ENCODE measurements around the gene TJP3. TPM values are rescaled to one million over a fixed set of nuclear protein-coding genes. Genes with fewer than 3 reads are reported as not detected.

The TJP3 gene
- total and polyA plus RNA-seq, 4 donors: 18.4 to 57.8 (median 49.6) TPM

GRCh38 chr19:3736106-3736724 lies 28.0 kb downstream of the TJP3 start:
- ATAC-seq (ENCODE audit: insufficient read depth, low FRiP score): no peak
- peaks cover 0 to 3% (median 0%) of the 10 kb centered on the region in 4 donors for H3K9me3 ChIP-seq (ENCODE audit: control insufficient read depth in 4 of 4, insufficient read depth in 3 of 4, low read length in 3 of 4)
- H3K4me1 ChIP-seq (ENCODE audit: control insufficient read depth in 5 of 5, insufficient read depth in 5 of 5, low read length in 5 of 5): no peaks in the 10 kb centered on the region
- TF ChIP-seq CTCF (IDR thresholded peaks at IDR 0.05; ENCODE audit: control extremely low read depth, extremely low read depth): no peak
- no peak for DNase-seq
- H3K36me3 ChIP-seq (ENCODE audit: control insufficient read depth in 4 of 4, insufficient read depth in 4 of 4, low read length in 4 of 4): peaks cover 0 to 1% (median 0%) of the 10 kb centered on the region in 4 donors
- no peak overlapping the region for H3K27ac ChIP-seq (ENCODE audit: low read depth in 1 of 2, low read length in 1 of 2)
- 87 to 88% methylated on average over 21 of the region's 21 CpGs for WGBS, 2 donors
- no peaks in the 10 kb centered on the region for H3K27me3 ChIP-seq (ENCODE audit: control insufficient read depth in 3 of 3, insufficient read depth in 3 of 3, low read length in 2 of 3)
- no peak overlapping the region for H3K9ac ChIP-seq (ENCODE audit: insufficient read depth in 1 of 2, low read length in 2 of 2)
- no peak overlapping the region for H3K4me3 ChIP-seq

- no peak for TF ChIP-seq CTCF (IDR thresholded peaks at IDR 0.05; ENCODE audit: control extremely low read depth, extremely low read depth)
- WGBS, 2 donors: 89 to 93% methylated on average over 10 of the region's 10 CpGs
- no peak for ATAC-seq (ENCODE audit: insufficient read depth, low FRiP score)
- H3K9me3 ChIP-seq (ENCODE audit: control insufficient read depth in 4 of 4, insufficient read depth in 3 of 4, low read length in 3 of 4): peaks cover 0 to 3% (median 0%) of the 10 kb centered on the region in 4 donors
- H3K27ac ChIP-seq (ENCODE audit: low read depth in 1 of 2, low read length in 1 of 2): no peak overlapping the region
- H3K4me3 ChIP-seq: no peak overlapping the region
- no peaks in the 10 kb centered on the region for H3K27me3 ChIP-seq (ENCODE audit: control insufficient read depth in 3 of 3, insufficient read depth in 3 of 3, low read length in 2 of 3)
- no peaks in the 10 kb centered on the region for H3K4me1 ChIP-seq (ENCODE audit: control insufficient read depth in 5 of 5, insufficient read depth in 5 of 5, low read length in 5 of 5)
- no peak overlapping the region for H3K9ac ChIP-seq (ENCODE audit: insufficient read depth in 1 of 2, low read length in 2 of 2)
- H3K36me3 ChIP-seq (ENCODE audit: control insufficient read depth in 4 of 4, insufficient read depth in 4 of 4, low read length in 4 of 4): peaks cover 0 to 1% (median 0%) of the 10 kb centered on the region in 4 donors
- DNase-seq: no peak
These were observed 29.5 kb downstream of the TJP3 start for GRCh38 chr19:3737487-3738205.

- ATAC-seq (ENCODE audit: insufficient read depth, low FRiP score) (no peak), DNase-seq (no peak)
- Histone ChIP-seq H3K4me1 (ENCODE audit: control insufficient read depth in 5 of 5, insufficient read depth in 5 of 5, low read length in 5 of 5) (no peaks in the 10 kb centered on the region), H3K36me3 (ENCODE audit: control insufficient read depth in 4 of 4, insufficient read depth in 4 of 4, low read length in 4 of 4) (peaks cover 0 to 1% (median 0%) of the 10 kb centered on the region in 4 donors), H3K4me3 (no peak overlapping the region), H3K27ac (ENCODE audit: low read depth in 1 of 2, low read length in 1 of 2) (no peak overlapping the region), H3K9ac (ENCODE audit: insufficient read depth in 1 of 2, low read length in 2 of 2) (no peak overlapping the region), H3K27me3 (ENCODE audit: control insufficient read depth in 3 of 3, insufficient read depth in 3 of 3, low read length in 2 of 3) (no peaks in the 10 kb centered on the region), H3K9me3 (ENCODE audit: control insufficient read depth in 4 of 4, insufficient read depth in 3 of 4, low read length in 3 of 4) (peaks cover 0 to 3% (median 0%) of the 10 kb centered on the region in 4 donors)
- no peak for TF ChIP-seq CTCF (IDR thresholded peaks at IDR 0.05; ENCODE audit: control extremely low read depth, extremely low read depth)
- 90 to 94% methylated on average over 31 to 32 of the region's 32 CpGs for WGBS, 2 donors
These were observed 30.5 kb downstream of the TJP3 start for GRCh38 chr19:3738477-3739220.

All from lung (tissue), 12 donors.